ENCODE data around the gene KLF7. TPM values are rescaled to one million over a fixed set of nuclear protein-coding genes. Genes with fewer than 3 reads are reported as not detected.

KLF7 gene
- total and polyA plus RNA-seq, 4 donors: 1.9 to 11.5 (median 4.5) TPM

DNA sequence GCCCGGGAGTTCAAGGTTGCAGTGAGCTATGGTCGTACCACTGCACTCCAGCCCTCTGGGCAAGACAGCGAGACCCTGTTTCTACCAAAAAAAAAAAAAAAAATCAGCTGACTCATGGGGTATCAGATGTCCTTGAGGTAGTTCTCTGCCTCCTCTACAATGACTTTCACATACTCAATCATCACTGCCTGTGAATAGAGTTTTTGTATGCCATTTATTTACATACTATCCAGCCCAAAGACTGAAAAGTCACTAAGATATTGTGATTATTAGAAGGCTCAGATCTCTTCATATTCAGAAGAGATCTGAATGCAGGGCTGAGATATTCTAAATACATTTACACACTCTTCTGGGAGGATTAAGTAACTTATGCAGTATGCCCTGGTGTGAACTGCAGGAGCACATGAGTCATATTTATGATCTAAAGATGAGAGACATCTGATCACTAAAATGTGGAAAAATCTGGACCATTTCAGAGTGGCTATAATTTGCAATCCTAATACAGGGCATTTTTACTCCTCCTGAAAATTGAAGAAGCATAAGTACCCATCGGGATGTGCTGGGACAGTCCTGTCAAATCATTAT, 38.9 kb downstream of the KLF7 start:
- no peak overlapping the region for H3K9ac ChIP-seq (ENCODE audit: low read depth in 1 of 2, low read length in 2 of 2)
- H3K36me3 ChIP-seq (ENCODE audit: control insufficient read depth in 4 of 4, insufficient read depth in 3 of 4, low read depth in 1 of 4, low read length in 3 of 4): peaks cover 0 to 7% (median 2%) of the 10 kb centered on the region in 4 donors
- H3K4me3 ChIP-seq (ENCODE audit: low read depth in 1 of 3, low read length in 3 of 3): no peak overlapping the region
- DNase-seq (ENCODE audit: low spot score): no peak
- TF ChIP-seq, protein P1, sequence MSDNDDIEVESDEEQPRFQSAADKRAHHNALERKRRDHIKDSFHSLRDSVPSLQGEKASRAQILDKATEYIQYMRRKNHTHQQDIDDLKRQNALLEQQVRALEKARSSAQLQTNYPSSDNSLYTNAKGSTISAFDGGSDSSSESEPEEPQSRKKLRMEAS (IDR thresholded peaks at IDR 0.05): no peak
- no peak for TF ChIP-seq HNF4A (conservative IDR thresholded peaks at IDR 0.05)
- no peak for TF ChIP-seq HNF4G (IDR thresholded peaks at IDR 0.05)
- no peak for TF ChIP-seq GABPA (IDR thresholded peaks at IDR 0.05 in 1 of 2, conservative IDR thresholded peaks at IDR 0.05 in 1 of 2)
- TF ChIP-seq RXRA (IDR thresholded peaks at IDR 0.05): no peak
- TF ChIP-seq, protein P2, sequence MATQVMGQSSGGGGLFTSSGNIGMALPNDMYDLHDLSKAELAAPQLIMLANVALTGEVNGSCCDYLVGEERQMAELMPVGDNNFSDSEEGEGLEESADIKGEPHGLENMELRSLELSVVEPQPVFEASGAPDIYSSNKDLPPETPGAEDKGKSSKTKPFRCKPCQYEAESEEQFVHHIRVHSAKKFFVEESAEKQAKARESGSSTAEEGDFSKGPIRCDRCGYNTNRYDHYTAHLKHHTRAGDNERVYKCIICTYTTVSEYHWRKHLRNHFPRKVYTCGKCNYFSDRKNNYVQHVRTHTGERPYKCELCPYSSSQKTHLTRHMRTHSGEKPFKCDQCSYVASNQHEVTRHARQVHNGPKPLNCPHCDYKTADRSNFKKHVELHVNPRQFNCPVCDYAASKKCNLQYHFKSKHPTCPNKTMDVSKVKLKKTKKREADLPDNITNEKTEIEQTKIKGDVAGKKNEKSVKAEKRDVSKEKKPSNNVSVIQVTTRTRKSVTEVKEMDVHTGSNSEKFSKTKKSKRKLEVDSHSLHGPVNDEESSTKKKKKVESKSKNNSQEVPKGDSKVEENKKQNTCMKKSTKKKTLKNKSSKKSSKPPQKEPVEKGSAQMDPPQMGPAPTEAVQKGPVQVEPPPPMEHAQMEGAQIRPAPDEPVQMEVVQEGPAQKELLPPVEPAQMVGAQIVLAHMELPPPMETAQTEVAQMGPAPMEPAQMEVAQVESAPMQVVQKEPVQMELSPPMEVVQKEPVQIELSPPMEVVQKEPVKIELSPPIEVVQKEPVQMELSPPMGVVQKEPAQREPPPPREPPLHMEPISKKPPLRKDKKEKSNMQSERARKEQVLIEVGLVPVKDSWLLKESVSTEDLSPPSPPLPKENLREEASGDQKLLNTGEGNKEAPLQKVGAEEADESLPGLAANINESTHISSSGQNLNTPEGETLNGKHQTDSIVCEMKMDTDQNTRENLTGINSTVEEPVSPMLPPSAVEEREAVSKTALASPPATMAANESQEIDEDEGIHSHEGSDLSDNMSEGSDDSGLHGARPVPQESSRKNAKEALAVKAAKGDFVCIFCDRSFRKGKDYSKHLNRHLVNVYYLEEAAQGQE (IDR thresholded peaks at IDR 0.05): no peak
- TF ChIP-seq, protein P3, sequence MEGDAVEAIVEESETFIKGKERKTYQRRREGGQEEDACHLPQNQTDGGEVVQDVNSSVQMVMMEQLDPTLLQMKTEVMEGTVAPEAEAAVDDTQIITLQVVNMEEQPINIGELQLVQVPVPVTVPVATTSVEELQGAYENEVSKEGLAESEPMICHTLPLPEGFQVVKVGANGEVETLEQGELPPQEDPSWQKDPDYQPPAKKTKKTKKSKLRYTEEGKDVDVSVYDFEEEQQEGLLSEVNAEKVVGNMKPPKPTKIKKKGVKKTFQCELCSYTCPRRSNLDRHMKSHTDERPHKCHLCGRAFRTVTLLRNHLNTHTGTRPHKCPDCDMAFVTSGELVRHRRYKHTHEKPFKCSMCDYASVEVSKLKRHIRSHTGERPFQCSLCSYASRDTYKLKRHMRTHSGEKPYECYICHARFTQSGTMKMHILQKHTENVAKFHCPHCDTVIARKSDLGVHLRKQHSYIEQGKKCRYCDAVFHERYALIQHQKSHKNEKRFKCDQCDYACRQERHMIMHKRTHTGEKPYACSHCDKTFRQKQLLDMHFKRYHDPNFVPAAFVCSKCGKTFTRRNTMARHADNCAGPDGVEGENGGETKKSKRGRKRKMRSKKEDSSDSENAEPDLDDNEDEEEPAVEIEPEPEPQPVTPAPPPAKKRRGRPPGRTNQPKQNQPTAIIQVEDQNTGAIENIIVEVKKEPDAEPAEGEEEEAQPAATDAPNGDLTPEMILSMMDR (IDR thresholded peaks at IDR 0.05; ENCODE audit: low read depth, low read length, missing input control): no peak
- TF ChIP-seq SP1 (IDR thresholded peaks at IDR 0.05): no peak
- TF ChIP-seq RAD21 (IDR thresholded peaks at IDR 0.05): no peak
- TF ChIP-seq, protein P4, sequence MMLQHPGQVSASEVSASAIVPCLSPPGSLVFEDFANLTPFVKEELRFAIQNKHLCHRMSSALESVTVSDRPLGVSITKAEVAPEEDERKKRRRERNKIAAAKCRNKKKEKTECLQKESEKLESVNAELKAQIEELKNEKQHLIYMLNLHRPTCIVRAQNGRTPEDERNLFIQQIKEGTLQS (IDR thresholded peaks at IDR 0.05): no peak
- no peak for TF ChIP-seq FOXA2 (IDR thresholded peaks at IDR 0.05)
- no peak for TF ChIP-seq TAF1 (conservative IDR thresholded peaks at IDR 0.05)
- TF ChIP-seq YY1 (IDR thresholded peaks at IDR 0.05): no peak
- no peak for TF ChIP-seq NR2F2 (IDR thresholded peaks at IDR 0.05)
- TF ChIP-seq EGR1 (IDR thresholded peaks at IDR 0.05; ENCODE audit: low read depth in 2 of 2): no peak
- TF ChIP-seq FOXA1 (IDR thresholded peaks at IDR 0.05): no peak
- TF ChIP-seq, protein P5, sequence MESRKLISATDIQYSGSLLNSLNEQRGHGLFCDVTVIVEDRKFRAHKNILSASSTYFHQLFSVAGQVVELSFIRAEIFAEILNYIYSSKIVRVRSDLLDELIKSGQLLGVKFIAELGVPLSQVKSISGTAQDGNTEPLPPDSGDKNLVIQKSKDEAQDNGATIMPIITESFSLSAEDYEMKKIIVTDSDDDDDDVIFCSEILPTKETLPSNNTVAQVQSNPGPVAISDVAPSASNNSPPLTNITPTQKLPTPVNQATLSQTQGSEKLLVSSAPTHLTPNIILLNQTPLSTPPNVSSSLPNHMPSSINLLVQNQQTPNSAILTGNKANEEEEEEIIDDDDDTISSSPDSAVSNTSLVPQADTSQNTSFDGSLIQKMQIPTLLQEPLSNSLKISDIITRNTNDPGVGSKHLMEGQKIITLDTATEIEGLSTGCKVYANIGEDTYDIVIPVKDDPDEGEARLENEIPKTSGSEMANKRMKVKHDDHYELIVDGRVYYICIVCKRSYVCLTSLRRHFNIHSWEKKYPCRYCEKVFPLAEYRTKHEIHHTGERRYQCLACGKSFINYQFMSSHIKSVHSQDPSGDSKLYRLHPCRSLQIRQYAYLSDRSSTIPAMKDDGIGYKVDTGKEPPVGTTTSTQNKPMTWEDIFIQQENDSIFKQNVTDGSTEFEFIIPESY (IDR thresholded peaks at IDR 0.05): no peak
- no peak for TF ChIP-seq JUND (IDR thresholded peaks at IDR 0.05)
- H3K27me3 ChIP-seq (ENCODE audit: control insufficient read depth in 4 of 4, insufficient read depth in 4 of 4, low read length in 3 of 4): no peaks in the 10 kb centered on the region
- peaks cover 0 to 15% (median 1%) of the 10 kb centered on the region in 4 donors for H3K4me1 ChIP-seq (ENCODE audit: control insufficient read depth in 4 of 4, insufficient read depth in 4 of 4, low read length in 3 of 4)
- no peak overlapping the region for H3K27ac ChIP-seq (ENCODE audit: low read depth in 1 of 2, low read length in 2 of 2)
- no peaks in the 10 kb centered on the region for H3K9me3 ChIP-seq (ENCODE audit: control insufficient read depth in 4 of 4, low read length in 3 of 4)
- 93% methylated on average over 4 of the region's 4 CpGs for WGBS

Data from liver (tissue), 9 donors.